GM19023 (cell line): ENCODE data around the gene SLC39A11.
"Not testable (repeated sequence)": the region's sequence is repeated elsewhere in the genome, so short reads cannot be mapped to it uniquely, and the experiment has no call there.

Experiments used
- ATAC-seq: cut with Tn5 transposase; IDR thresholded peaks from one replicate; pipeline ENCODE4 v1.9.1; 2021; ENCODE audit warnings: mild to moderate bottlenecking, moderate library complexity; ENCODE audit not compliant: unreplicated experiment

The SLC39A11 gene

DNA sequence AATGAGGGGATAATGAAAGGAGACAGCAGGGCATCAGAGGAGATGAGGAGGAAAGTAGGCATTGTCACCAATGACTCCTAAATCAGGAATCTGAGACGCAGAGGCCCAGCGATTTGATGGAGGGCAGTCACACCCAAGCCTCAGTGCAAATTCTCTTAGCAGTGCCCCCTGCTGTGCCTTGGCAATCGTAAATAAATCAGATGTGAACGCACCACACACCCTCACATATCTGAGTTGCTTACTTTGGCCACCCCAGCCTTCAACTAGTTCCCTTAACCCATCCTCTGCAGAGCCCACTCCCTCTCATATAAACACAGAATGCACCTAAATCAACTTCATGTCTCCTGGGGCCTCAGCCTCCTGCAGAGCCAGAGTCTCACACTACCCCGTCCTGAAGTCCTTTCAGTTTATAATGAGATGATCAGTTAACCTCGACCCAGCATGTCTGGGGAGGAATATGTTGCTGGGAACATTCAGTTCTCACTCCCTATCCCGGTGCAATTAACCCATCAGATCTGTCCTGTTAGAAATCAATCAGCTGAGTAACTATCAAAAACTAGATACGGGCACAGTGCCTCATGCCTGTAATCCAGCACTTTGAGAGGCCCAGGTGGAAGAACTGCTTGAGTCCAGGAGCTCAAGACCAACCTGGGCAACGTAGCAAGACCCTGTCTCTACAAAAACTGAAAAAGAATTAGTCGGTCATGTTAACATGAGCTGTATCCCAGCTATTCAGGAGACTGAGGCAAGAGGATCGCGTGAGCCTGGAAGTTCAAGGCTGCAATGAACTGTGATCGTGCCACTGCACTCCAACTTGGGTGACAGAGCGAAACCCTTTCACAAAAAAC, 78.4 kb downstream of the SLC39A11 start:
- ATAC-seq = no peak

DNA sequence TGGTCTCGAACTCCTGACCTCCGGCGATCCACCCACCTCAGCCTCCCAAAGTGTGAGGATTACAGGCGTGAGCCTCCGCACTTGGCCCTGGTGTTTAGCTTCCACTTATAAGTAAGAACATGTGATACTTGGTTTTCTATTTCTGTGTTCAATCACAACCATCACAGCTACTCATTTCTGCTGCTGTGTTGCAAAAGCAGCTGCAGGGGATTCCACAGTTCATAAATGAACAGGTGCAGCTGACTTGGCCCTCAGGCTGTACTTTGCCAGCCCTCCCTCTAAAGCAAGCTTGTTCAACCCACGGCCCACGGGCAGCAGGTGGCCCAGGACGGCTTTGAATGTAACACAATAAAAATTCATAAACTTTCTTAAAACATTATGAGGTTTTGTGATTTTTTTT, 79.2 kb downstream of the SLC39A11 start:
- no peak for ATAC-seq

DNA sequence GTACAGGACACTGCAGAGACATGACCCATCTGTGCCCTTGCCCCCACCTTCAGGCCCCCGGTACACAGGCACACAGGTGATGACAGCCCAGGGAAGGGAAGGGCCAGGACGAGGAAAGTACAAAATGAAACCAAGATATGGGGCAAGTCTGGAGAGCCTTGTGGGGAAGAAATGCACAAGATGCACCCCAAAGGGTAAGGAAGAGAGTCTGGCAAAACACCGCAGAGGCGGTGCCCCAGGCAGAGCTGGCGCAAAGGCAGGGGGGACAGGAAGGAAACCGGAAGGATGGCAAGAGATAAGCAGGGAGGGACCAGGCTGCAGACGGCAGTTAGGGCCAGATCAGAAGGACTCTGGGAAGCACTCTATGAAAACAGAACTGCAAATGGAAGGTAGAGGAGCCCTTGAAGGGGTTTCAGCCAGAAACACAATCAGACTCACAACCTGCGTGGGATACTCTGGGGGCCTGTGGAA, 81.4 kb downstream of the SLC39A11 start:
- no peak for ATAC-seq

DNA sequence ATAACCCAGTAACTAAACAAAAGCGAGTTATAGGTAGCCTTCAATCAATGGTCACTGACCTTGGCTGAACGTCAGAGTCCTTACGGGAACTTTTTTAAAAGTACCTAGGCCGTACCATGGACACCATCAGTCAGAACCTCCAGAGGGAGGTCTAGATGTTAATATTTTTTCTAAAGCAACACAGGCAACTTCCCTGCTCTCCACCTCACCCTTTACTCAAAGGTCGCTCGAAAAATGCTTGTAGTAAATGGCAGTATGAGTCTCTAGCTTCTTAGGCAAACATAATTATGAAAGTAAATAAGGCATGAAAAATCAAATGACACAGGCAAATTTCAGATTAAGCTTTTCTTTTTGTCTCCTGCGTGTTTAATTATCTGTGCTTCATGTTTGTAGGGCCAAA, 82.1 kb downstream of the SLC39A11 start:
- ATAC-seq = no peak

DNA sequence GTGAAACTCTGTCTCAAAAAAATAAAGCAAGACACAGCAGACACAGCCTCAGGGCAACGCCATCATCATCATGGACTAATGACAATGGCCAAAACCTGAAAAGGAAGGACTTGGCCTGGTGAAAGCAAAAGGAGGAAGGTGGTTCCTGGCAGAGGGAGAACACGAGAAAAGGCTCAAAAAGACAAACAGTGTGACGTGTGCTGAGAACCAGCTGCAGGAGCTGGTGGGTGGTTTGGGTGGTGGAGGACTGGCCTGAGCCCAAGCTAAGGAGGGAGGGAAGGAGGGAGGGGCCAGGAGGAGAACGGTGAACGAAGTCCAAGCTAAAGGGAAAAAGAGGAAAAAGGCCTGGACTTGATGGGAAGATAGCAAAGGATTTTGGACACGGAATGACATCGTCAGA, 85.1 kb downstream of the SLC39A11 start:
- ATAC-seq = no peak

DNA sequence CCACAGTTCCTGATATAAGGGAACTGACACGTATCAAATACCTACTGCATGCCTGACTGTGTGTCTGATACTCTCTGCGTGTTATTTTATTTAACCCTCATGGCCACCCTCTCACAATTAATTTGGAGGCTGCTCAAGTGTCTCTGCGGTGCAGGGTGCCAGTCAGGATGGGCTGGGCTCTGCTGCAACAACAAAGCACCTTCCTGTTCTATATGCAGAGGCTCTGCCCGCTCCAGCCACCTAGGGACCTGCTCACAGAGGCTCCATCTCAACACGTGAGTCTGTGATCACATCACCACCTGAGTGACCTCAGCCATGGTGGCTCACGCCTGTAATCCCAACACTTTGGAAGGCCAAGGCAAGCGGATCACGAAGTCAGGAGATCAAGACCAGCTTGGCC, 87.1 kb downstream of the SLC39A11 start:
- no peak for ATAC-seq

DNA sequence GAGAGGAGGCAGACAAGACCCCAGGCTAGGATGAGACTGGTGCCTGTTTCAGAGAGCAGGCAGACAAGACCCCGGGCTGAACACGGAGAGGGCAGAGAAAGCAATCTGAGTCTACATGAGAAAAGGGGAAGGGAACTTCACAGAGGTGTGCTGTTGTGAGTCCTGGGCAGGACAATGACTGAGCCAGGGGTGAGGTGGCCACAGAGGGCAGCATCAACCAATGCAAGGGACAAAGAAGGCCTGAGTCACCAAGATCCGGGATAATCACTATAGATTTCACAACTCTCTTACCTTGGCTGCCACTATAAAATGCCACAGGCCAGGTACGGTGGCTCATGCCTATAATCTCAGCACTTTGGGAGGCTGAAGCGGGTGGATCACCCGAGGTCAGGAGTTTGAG, 89.0 kb downstream of the SLC39A11 start:
- ATAC-seq = no peak

GRCh38 chr17:73000832-73001231, 91.7 kb downstream of the SLC39A11 start:
- no peak for ATAC-seq

GRCh38 chr17:72999474-72999873, 93.0 kb downstream of the SLC39A11 start:
- ATAC-seq = not testable (repeated sequence)

- no peak for ATAC-seq
These were observed 94.1 kb downstream of the SLC39A11 start for GRCh38 chr17:72998343-72998742.

GRCh38 chr17:72997559-72997958, 94.9 kb downstream of the SLC39A11 start:
- no peak for ATAC-seq

DNA sequence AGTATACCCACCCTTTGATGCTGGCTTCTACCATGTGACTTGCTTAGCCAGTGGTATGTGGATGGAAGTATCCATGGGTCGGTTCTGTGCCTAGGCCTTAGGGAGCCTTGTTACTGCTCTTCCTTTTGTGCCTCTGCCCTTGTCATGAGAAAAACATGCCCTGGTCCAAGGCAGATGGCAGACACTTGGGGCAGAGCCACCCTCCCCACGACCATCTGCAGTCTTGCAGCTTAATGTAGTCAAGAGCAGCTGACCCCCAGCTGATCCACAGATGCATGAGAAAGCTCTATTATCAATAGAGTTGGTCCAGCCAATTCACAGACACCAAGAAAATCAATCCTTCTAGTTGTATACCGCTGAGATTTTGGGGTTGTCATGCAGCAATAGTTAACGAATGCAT, 95.7 kb downstream of the SLC39A11 start:
- ATAC-seq = no peak

- no peak for ATAC-seq
These were observed 97.4 kb downstream of the SLC39A11 start for GRCh38 chr17:72995008-72995656.

DNA sequence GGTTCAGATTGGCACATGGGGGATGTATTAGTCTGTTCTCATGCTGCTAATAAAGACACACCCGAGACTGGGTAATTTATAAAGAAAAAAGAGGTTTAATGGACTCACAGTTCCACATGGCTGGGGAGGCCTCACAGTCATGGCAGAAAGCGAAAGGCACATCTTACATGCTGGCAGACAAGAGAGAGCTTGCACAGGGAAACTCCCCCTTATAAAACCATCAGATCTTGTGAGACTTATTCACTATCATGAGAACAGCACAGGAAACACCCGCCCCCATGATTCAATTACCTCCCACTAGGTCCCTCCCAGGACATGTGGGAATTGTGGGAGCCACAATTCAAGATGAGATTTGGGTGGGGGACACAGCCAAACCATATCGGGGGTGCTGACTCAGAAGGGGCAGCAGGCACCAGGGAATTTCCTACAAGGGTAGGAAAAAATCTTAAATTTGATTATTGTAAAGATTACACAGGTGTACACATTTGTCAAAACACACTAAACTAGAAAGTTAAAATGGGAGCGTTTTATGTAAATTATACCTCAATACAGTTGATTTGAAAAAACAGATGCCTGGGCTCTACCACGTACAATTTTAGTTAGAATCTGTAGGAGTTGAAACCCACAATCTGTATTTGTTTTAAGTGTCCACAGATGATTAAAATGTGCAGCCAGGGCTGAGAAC, 99.6 kb downstream of the SLC39A11 start:
- ATAC-seq = not testable (repeated sequence)

GRCh38 chr17:72991651-72992050, 100.8 kb downstream of the SLC39A11 start:
- no peak for ATAC-seq

- no peak for ATAC-seq
These were observed 103.3 kb downstream of the SLC39A11 start for GRCh38 chr17:72989074-72989610.

DNA sequence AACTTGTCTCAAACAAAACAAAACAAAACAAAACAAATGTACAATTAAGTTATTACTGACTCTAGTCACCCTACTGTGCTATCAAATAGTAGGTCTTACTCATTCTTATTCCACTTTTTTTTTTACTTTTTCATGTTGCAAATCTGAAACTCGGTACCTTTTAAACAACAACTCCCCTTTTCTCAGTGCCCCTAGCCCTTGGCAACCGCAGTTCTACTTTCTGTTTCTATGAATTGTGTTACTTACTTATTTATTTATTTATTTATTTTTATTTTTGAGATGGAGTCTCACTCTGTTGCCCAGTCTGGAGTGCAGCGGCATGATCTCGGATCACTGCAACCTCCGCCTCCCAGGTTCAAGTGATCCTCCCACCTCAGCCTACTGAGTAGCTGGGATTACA, 104.0 kb downstream of the SLC39A11 start:
- ATAC-seq = no peak

DNA sequence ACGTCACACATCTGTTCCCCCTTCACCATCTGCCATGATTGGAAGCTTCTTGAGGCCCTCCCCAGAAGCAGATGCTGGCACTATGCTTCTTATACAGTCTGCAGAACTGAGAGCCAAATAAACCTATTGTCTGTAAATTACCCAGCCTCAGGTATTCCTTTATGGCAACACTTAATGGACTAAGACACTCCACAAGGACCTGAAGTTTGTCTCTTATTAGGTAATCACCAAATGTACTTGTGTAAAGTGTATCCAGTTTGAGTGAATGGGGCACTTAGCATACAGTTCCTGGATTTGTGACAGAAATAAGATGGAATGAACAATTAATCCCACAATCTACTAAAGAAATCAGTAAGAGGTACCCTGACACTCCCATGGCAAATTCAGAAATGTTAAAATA, 105.3 kb downstream of the SLC39A11 start:
- ATAC-seq = no peak

DNA sequence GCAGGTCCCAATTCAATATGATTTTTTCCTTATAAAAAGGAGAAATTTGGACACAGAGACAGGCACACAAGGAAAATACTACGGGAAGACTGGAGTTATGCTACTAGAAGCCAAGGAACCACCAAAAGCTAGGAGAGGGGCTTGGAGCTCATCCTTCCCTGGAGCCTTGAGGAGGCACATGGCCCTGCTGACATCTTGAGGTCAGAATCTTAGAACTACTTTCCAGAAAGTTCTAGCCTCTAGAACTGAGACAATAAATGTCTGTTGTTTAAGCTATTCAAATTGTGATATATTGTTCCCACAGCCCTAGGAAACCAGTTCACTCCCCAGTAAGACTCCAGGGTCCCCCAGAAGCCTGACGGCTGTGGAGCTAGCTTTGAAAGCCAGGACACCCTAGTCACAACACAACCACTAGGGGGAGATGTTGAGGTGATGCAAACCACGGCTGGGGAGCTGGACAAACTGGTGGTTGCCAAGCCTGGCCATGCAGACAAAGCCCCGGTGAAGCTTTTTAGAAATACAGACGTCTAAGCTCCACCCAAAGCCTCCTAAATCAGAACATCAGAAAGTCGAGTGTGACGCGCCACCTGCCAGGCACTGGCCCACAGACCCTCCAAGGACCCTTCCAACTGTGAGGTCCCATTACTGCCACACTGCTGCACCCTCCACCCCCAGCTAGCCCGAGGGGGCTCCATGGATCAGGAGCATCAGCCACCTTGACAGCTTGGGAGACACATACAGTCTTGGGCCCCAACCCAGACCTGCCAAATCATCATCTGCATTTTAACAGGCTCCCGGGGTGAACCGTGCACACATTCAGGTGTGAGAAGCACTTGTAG, 106.4 kb downstream of the SLC39A11 start:
- ATAC-seq = peak; percentile 60

DNA sequence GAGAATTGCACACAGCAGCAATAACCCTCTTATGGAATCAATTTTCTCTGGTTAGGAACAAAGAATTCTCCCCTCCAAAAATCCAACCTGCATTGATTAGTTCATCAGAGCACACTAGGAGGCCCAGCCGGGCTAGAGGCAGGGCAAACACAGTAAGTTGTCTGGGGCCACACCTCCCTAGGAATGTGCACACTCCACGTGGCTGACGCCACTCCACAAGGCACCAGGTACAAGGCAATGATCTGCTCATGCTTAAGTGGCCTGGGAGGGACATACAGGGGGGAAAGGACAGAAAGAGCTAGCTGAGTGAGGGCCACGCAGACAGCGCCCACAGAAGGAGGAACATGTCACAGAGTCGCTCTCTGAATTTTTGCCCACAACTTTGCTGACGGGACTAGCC, 107.6 kb downstream of the SLC39A11 start:
- ATAC-seq = no peak
